Measurements from ENCODE around the gene CCR1.

The CCR1 gene

GRCh38 chr3:46238386-46238785, 30.3 kb upstream of the CCR1 start:
- Histone ChIP-seq H4K20me1 (ENCODE audit: insufficient read depth, low read length) (no peaks in the 10 kb centered on the region), H3K9ac (ENCODE audit: low read length) (no peak overlapping the region), H3K79me2 (ENCODE audit: insufficient read depth, low read length) (no peaks in the 10 kb centered on the region), H3K4me3 (ENCODE audit: low read depth, low read length, poor library complexity, severe bottlenecking) (no peak overlapping the region), H3F3A (ENCODE audit: insufficient read depth, low read length) (no peaks in the 10 kb centered on the region), H2AFZ (ENCODE audit: low read length) (no peak overlapping the region), H3K4me1 (ENCODE audit: insufficient read depth, low read length, severe bottlenecking) (no peaks in the 10 kb centered on the region), H3K27ac (ENCODE audit: low read depth, low read length, poor library complexity, severe bottlenecking) (no peak overlapping the region), H3K36me3 (ENCODE audit: insufficient read depth, low read length) (no peaks in the 10 kb centered on the region), H3K9me3 (ENCODE audit: low read length) (no peaks in the 10 kb centered on the region), H3K9me2 (ENCODE audit: low read depth, low read length) (no peaks in the 10 kb centered on the region), H3K4me2 (ENCODE audit: low read length) (no peak overlapping the region), H3K27me3 (ENCODE audit: insufficient read depth, low read length) (no peaks in the 10 kb centered on the region)
- TF ChIP-seq, protein P1, sequence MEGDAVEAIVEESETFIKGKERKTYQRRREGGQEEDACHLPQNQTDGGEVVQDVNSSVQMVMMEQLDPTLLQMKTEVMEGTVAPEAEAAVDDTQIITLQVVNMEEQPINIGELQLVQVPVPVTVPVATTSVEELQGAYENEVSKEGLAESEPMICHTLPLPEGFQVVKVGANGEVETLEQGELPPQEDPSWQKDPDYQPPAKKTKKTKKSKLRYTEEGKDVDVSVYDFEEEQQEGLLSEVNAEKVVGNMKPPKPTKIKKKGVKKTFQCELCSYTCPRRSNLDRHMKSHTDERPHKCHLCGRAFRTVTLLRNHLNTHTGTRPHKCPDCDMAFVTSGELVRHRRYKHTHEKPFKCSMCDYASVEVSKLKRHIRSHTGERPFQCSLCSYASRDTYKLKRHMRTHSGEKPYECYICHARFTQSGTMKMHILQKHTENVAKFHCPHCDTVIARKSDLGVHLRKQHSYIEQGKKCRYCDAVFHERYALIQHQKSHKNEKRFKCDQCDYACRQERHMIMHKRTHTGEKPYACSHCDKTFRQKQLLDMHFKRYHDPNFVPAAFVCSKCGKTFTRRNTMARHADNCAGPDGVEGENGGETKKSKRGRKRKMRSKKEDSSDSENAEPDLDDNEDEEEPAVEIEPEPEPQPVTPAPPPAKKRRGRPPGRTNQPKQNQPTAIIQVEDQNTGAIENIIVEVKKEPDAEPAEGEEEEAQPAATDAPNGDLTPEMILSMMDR (IDR thresholded peaks at IDR 0.05; ENCODE audit: low read length) = no peak

DNA sequence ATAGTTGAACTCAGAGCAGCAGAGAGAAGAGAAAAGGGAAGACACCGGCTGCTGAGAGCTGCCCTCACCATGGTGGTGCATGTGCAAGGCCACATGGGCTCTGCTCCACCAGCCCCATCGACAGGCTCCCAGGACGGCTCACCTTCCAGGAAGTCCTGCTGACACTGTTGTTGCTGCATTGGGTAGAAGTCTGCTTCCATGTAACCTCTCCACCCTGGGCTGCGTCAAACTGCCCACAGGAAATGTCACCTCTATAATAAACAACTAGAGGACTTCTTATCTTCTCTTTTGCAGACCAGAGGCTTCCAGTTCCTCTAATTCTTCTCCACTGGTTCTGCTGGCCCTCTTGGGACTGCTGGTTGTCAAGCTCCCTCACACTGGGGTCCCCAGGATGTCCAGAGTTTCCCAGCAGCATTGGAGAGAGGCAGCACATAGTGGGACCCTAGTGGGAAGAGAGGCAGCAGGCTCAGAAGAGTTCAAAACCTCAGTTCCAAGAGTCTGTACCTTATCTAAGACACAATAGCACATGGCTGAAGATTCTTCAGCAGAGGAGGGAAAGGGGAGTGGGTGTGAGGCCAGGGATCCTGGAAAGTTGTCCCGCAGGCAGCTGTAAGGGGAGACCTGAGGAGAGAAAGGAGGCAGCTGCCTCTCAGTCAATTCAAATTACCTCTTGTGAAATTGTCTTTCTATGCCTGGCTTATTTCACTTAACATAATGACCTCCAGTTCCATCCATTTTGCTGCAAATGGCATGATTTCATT, 28.4 kb upstream of the CCR1 start:
- H3K27ac ChIP-seq (ENCODE audit: low read depth, low read length, poor library complexity, severe bottlenecking) = no peak overlapping the region
- TF ChIP-seq, protein P1 (IDR thresholded peaks at IDR 0.05; ENCODE audit: low read length) = no peak
- no peak for TF ChIP-seq EZH2 (IDR thresholded peaks at IDR 0.05; ENCODE audit: borderline replicate concordance, low read length)

DNA sequence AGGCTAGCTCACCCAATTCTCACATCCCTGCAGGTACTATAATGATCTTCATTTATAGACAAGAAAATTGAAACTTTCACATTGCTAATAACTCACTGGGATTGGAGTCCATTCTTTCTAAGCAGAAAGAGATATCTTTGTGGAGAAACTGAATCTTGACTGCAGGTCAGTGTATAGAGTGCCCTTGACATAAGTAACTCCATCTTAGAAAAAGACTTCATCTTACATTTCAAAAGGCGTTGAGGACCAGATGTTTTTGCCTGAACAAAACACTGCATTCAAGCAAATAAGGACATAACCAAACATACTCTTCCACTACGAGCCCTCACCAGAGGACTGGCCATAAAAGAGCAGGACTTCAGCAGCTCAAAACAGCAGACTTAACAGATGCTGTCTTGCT, 27.3 kb upstream of the CCR1 start:
- Histone ChIP-seq H3K36me3 (ENCODE audit: insufficient read depth, low read length) (no peaks in the 10 kb centered on the region), H3K9me2 (ENCODE audit: low read depth, low read length) (no peaks in the 10 kb centered on the region), H3F3A (ENCODE audit: insufficient read depth, low read length) (no peaks in the 10 kb centered on the region), H3K4me1 (ENCODE audit: insufficient read depth, low read length, severe bottlenecking) (no peaks in the 10 kb centered on the region), H3K27me3 (ENCODE audit: insufficient read depth, low read length) (no peaks in the 10 kb centered on the region), H4K20me1 (ENCODE audit: insufficient read depth, low read length) (no peaks in the 10 kb centered on the region), H3K4me3 (ENCODE audit: low read depth, low read length, poor library complexity, severe bottlenecking) (no peak overlapping the region), H3K4me2 (ENCODE audit: low read length) (no peak overlapping the region), H3K27ac (ENCODE audit: low read depth, low read length, poor library complexity, severe bottlenecking) (no peak overlapping the region), H2AFZ (ENCODE audit: low read length) (no peak overlapping the region), H3K9me3 (ENCODE audit: low read length) (no peaks in the 10 kb centered on the region), H3K79me2 (ENCODE audit: insufficient read depth, low read length) (no peaks in the 10 kb centered on the region), H3K9ac (ENCODE audit: low read length) (no peak overlapping the region)
- no peak for TF ChIP-seq EZH2 (IDR thresholded peaks at IDR 0.05; ENCODE audit: borderline replicate concordance, low read length)

More for the DNA sequence above, 28.4 kb upstream of the CCR1 start:
- H3K4me2 ChIP-seq (ENCODE audit: low read length) = no peak overlapping the region
- H3K4me3 ChIP-seq (ENCODE audit: low read depth, low read length, poor library complexity, severe bottlenecking) = no peak overlapping the region
- no peak overlapping the region for H2AFZ ChIP-seq (ENCODE audit: low read length)
- H3K4me1 ChIP-seq (ENCODE audit: insufficient read depth, low read length, severe bottlenecking) = no peaks in the 10 kb centered on the region
- H3K36me3 ChIP-seq (ENCODE audit: insufficient read depth, low read length) = no peaks in the 10 kb centered on the region
- H3K79me2 ChIP-seq (ENCODE audit: insufficient read depth, low read length) = no peaks in the 10 kb centered on the region
- H3K27me3 ChIP-seq (ENCODE audit: insufficient read depth, low read length) = no peaks in the 10 kb centered on the region
- no peaks in the 10 kb centered on the region for H4K20me1 ChIP-seq (ENCODE audit: insufficient read depth, low read length)
- H3K9ac ChIP-seq (ENCODE audit: low read length) = no peak overlapping the region
- no peaks in the 10 kb centered on the region for H3F3A ChIP-seq (ENCODE audit: insufficient read depth, low read length)
- H3K9me3 ChIP-seq (ENCODE audit: low read length) = no peaks in the 10 kb centered on the region
- H3K9me2 ChIP-seq (ENCODE audit: low read depth, low read length) = no peaks in the 10 kb centered on the region

DNA sequence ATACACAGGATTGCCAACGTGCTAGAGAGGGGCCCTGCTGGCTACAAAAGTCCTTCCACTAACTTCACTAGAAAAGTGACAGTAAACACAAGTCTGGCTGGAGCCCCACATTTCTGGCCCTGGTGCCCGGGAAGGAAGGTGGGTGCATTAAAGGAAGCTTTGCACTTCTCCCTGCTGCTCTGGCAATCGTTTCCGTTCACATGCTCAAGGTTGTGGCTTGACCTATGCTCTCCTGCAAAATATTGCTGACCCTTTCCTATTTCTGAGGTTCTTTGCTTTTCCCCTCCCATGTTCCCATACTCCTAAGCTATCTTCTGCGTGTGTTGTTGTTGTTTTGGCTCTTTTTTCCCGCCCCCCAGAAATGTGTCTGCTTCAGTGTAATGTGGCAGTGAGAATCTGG, 25.1 kb upstream of the CCR1 start:
- Histone ChIP-seq H2AFZ (ENCODE audit: low read length) (no peak overlapping the region), H3K4me3 (ENCODE audit: low read depth, low read length, poor library complexity, severe bottlenecking) (no peak overlapping the region), H3F3A (ENCODE audit: insufficient read depth, low read length) (no peaks in the 10 kb centered on the region), H3K27ac (ENCODE audit: low read depth, low read length, poor library complexity, severe bottlenecking) (no peak overlapping the region), H3K9me2 (ENCODE audit: low read depth, low read length) (no peaks in the 10 kb centered on the region), H3K9me3 (ENCODE audit: low read length) (no peaks in the 10 kb centered on the region), H3K9ac (ENCODE audit: low read length) (no peak overlapping the region), H3K4me1 (ENCODE audit: insufficient read depth, low read length, severe bottlenecking) (no peaks in the 10 kb centered on the region), H3K4me2 (ENCODE audit: low read length) (no peak overlapping the region), H3K79me2 (ENCODE audit: insufficient read depth, low read length) (no peaks in the 10 kb centered on the region), H3K36me3 (ENCODE audit: insufficient read depth, low read length) (no peaks in the 10 kb centered on the region), H3K27me3 (ENCODE audit: insufficient read depth, low read length) (no peaks in the 10 kb centered on the region), H4K20me1 (ENCODE audit: insufficient read depth, low read length) (no peaks in the 10 kb centered on the region)
- TF ChIP-seq, protein P1 (IDR thresholded peaks at IDR 0.05; ENCODE audit: low read length) = no peak
- TF ChIP-seq EZH2 (IDR thresholded peaks at IDR 0.05; ENCODE audit: borderline replicate concordance, low read length) = no peak
